Choroid plexus epithelial cell (primary cell): ENCODE results near the gene ACRV1.

Source experiments
- DNase-seq: peaks from one replicate; pipeline ENCODE4 v3.0.0-alpha.2; 2010; ENCODE audit warnings: low read depth
- H3K4me3 ChIP-seq: 2 replicates; pipeline ENCODE4 v1.5.1; 2011; ENCODE audit warnings: low read depth, mild to moderate bottlenecking, control low read depth, low read length, moderate library complexity
- TF ChIP-seq, protein P1 (sequence below): conservative IDR thresholded peaks from 2 replicates; pipeline ENCODE4 v1.5.1; 2011; ENCODE audit warnings: low read depth, mild to moderate bottlenecking, control low read depth, inconsistent platforms, low read length, moderate library complexity

Gene ACRV1

DNA sequence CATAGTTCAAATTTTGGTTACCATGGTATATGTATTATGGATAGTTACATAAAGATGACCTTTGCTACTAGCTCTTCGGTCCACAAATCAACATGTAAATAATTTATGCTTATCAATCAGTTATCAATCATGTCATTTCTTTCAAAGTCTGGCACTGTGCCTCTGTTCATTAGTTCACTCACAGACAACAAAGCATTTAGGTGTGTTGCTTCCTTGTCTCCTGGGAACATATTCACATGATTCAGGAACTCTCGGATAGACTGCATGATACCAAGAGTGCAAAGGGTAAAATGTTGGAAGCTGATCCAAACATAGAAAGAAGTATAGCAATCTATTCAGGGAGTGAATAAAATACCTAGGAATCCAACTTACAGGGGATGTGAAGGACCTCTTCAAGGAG lies 14.3 kb upstream of the ACRV1 start:
- no peak for DNase-seq
- TF ChIP-seq, protein P1, sequence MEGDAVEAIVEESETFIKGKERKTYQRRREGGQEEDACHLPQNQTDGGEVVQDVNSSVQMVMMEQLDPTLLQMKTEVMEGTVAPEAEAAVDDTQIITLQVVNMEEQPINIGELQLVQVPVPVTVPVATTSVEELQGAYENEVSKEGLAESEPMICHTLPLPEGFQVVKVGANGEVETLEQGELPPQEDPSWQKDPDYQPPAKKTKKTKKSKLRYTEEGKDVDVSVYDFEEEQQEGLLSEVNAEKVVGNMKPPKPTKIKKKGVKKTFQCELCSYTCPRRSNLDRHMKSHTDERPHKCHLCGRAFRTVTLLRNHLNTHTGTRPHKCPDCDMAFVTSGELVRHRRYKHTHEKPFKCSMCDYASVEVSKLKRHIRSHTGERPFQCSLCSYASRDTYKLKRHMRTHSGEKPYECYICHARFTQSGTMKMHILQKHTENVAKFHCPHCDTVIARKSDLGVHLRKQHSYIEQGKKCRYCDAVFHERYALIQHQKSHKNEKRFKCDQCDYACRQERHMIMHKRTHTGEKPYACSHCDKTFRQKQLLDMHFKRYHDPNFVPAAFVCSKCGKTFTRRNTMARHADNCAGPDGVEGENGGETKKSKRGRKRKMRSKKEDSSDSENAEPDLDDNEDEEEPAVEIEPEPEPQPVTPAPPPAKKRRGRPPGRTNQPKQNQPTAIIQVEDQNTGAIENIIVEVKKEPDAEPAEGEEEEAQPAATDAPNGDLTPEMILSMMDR, result no peak
- H3K4me3 ChIP-seq, result no peak overlapping the region

DNA sequence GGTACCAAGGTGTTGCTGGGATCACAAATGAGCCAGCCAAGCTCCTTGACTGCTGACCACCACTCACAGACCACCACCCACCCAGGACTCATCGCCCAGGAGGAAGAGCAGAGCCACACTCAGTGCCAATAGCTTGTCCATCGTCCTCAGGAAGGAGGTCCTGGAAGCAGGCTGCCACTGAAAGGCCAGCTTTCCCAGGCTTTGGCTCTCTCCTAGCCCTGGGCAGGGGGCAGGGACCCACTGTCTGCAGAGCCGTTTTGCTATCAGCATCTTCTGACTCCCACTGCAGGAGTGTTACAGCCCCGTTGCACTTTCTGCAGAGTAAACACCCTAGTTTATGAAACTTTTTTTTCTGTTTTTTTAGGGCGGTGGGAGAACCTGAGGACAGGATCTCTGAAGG lies 12.2 kb upstream of the ACRV1 start:
- TF ChIP-seq, protein P1, result no peak
- H3K4me3 ChIP-seq, result no peak overlapping the region
- DNase-seq, result no peak

DNA sequence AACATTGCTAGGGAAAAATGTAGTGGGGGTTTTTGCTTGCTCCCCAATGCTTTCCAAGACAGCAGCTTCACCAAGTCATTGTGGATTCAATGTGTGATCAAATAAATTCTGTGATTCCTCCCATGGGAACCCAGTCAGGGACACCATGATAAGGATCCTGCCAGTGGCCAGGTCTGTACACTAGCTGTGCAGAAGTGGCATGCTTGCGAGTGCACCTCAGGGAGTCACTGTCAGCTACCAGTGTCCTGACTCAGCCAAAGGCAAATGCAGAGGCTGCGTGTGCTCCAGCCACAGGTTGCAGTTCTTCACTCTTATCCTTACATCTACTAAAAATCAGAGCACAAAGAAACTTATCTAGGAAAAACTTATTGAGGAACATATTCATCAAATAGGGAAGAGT lies 9.4 kb upstream of the ACRV1 start:
- no peak for DNase-seq
- TF ChIP-seq, protein P1, result no peak
- no peak overlapping the region for H3K4me3 ChIP-seq

DNA sequence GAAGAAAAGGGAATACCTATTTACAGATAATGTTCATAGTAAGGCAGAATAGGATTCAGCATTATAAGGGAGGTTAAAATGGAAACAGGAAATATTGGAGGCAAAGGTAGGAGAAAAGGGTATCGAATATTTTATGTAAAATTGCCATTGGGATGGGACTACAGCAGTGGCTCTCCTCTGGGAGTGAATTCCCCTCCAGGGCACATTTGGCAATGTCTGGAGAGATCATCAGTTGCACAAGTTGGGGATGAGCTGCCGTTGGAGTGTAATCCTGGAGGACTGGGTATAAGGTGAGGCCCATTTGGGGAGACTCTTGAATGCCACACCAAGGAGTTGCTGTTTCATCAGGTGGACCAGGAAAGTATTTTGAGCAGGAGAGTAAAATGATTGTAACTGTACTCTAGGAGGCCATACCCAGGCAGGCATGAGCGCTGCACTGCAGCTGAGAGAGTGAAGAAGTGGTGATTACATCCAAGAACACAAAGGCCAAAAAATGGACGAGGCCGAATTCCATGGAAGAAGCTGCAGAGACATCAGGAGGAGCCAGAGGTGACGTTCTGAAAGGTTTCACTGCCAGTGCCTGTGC lies 8.7 kb upstream of the ACRV1 start:
- H3K4me3 ChIP-seq, result no peak overlapping the region
- TF ChIP-seq, protein P1, result no peak

DNA sequence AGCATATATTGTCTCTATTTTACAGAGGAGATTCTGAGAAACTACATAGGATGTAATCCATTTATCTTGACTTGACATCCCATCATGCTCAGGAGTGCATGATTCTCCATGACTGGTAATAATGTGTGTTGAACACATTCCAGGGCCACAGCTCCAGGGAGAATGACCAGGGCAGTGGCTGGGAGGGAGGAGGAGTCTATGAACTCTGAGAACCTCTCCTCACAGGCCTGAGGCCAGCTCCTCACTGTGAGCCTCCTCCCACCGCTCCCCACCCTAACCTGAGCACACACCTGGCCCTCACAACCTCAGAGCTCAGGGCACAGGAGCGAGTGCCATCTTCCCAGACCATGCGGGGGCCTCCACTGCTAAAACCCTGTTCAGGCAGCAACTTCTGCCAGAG lies 8.0 kb upstream of the ACRV1 start:
- no peak for DNase-seq
- TF ChIP-seq, protein P1, result no peak
- H3K4me3 ChIP-seq, result no peak overlapping the region

More for the DNA sequence above, 8.7 kb upstream of the ACRV1 start:
- DNase-seq, result no peak

DNA sequence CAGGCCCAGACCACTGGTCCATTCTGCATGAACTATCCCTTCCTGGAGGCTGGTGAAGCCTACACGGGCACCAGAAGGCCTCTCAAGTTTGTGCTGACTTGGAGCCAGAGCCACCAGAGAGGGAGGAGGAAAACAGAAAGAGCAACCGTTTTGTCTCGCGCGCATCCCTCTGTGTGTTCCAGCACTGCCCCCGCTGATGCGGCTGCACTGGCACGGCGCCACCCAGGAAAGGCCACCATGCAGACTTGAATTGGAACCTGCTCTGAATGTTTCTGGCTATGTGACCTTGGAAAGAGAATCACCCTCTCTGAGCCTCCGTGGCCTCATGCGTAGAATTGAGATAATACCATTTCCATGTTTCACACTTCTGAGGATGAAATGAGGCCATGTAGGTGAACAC lies 7.4 kb upstream of the ACRV1 start:
- no peak for DNase-seq
- no peak overlapping the region for H3K4me3 ChIP-seq
- TF ChIP-seq, protein P1, result no peak

DNA sequence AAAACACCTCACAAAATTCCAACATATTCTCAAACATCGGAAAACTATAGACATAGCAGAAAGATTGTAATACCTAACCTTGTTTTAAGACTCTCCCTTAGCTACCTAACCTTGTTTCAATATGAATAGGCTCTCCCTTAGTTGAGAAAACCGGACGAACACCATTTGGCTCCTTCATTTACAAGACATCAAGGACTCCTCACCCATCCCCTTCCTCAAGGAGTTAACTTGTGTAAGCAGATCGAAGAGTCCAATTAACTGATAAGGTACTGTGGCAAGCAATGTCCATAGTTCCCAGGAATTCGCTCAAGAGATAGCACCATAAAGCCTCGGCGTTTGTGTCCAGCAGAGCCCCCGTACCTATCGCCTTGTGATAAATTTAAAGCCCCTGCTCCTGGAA lies 4.6 kb upstream of the ACRV1 start:
- TF ChIP-seq, protein P1, result no peak
- H3K4me3 ChIP-seq, result no peak overlapping the region
- DNase-seq, result no peak
